ENCODE data around the gene GLRX2.

DNA sequence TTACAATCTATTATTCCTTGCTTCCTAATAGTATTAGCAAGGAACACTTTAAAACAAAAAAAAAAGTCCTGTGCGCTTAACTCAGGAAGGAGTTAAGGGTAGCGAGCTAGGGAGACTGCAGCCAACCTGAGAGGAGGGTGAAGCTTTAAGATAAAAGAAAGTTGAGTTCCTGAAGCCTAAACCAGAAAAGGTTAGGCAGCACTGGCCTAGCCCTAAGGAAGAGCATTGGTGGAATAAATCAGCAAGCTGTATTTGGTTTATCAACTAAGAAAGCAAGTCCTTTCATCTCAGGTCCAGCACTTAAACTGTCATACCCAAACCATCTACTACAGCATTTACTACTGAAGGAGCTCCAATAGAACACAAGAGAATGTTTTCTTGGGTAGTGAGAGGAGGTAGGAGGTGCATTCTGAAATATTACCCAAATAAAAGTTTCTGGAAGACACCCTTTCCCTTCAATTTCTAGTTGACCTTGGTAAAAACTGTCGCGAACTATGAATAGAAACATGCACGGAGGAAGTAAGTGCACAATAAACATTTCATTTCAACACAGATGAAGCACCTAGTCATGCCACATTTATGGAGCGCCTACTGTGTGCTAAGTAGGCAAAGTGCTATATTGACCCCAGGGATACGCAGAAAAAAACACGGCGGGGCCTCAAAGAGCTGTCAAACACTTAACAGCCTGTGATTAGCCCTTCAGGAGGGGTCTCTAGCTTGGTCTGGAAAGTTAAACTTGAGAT is 1.3 kb downstream of the GLRX2 start:
- TF ChIP-seq, protein P1, sequence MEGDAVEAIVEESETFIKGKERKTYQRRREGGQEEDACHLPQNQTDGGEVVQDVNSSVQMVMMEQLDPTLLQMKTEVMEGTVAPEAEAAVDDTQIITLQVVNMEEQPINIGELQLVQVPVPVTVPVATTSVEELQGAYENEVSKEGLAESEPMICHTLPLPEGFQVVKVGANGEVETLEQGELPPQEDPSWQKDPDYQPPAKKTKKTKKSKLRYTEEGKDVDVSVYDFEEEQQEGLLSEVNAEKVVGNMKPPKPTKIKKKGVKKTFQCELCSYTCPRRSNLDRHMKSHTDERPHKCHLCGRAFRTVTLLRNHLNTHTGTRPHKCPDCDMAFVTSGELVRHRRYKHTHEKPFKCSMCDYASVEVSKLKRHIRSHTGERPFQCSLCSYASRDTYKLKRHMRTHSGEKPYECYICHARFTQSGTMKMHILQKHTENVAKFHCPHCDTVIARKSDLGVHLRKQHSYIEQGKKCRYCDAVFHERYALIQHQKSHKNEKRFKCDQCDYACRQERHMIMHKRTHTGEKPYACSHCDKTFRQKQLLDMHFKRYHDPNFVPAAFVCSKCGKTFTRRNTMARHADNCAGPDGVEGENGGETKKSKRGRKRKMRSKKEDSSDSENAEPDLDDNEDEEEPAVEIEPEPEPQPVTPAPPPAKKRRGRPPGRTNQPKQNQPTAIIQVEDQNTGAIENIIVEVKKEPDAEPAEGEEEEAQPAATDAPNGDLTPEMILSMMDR (conservative IDR thresholded peaks at IDR 0.05; ENCODE audit: low read depth, low read length): no peak
- no peak for TF ChIP-seq EZH2 (IDR thresholded peaks at IDR 0.05; ENCODE audit: borderline replicate concordance, low read depth, low read length, poor library complexity, severe bottlenecking)
